Spinal cord (tissue), 10 donors: ENCODE results near the gene UNG. TPM values are rescaled to one million over a fixed set of nuclear protein-coding genes. Genes with fewer than 3 reads are reported as not detected.
A peak's percentile ranks its signal among the peaks of the same experiment; 100 is the strongest.

ENCODE experiments used
- DNase-seq, 6 donors: peaks; one replicate each; pipeline versions ENCODE4 v3.0.0 to v3.0.0-alpha.2; 2013 to 2015; ENCODE audit warnings: low spot score in 6 of 6, low read depth in 4 of 6
- H3K27ac ChIP-seq: one replicate; pipeline ENCODE4 v1.5.1; 2013; ENCODE audit warnings: low read depth, low read length, control low read depth
- H3K27me3 ChIP-seq: one replicate; pipeline ENCODE4 v1.6.1; 2013; ENCODE audit warnings: low read length; ENCODE audit not compliant: control insufficient read depth, insufficient read depth
- H3K36me3 ChIP-seq: one replicate; pipeline ENCODE4 v1.6.1; 2013; ENCODE audit warnings: low read length; ENCODE audit not compliant: control insufficient read depth, insufficient read depth
- H3K4me1 ChIP-seq: one replicate; pipeline ENCODE4 v1.6.1; 2013; ENCODE audit warnings: low read length; ENCODE audit not compliant: control insufficient read depth, insufficient read depth
- H3K4me3 ChIP-seq: one replicate; pipeline ENCODE4 v1.5.1; 2013; ENCODE audit warnings: low read depth, low read length, control low read depth
- H3K9me3 ChIP-seq: one replicate; pipeline ENCODE4 v1.6.1; 2013; ENCODE audit warnings: low read length; ENCODE audit not compliant: control insufficient read depth, insufficient read depth
- WGBS: methylation state at CpG from one replicate; pipeline ENCODE4 v1.1.5; 2013; ENCODE audit warnings: missing lambda C conversion rate; ENCODE audit not compliant: insufficient coverage; 5-methylcytosine and 5-hydroxymethylcytosine counted together
- polyA plus RNA-seq, 2 donors: library from polyadenylated mRNA; unstranded; fragments of 120-200 nt; gene quantifications; one replicate each; pipeline ENCODE4 v1.2.1, GENCODE V29; 2013; ENCODE audit not compliant: insufficient read length in 2 of 2
- total RNA-seq, 2 donors: library from RNA; depleted of rRNA in 1 of 2; stranded (reverse); fragments of 120-200 nt in 1 of 2; fragments of >200 nt in 1 of 2; gene quantifications; one replicate each; pipeline versions ENCODE4 v1.2.3 to v1.2.4, GENCODE V29; 2013 to 2014
- donor health status: healthy.

Gene UNG
- total and polyA plus RNA-seq, 4 donors: 19.4 to 30.9 (median 29.7) TPM

GRCh38 chr12:109056891-109057290, 40.5 kb upstream of the UNG start:
- no peak overlapping the region for H3K27ac ChIP-seq
- no peak for DNase-seq
- WGBS: no CpG with 5 or more reads among the region's 3 CpGs
- no peak overlapping the region for H3K4me3 ChIP-seq
- no peaks in the 10 kb centered on the region for H3K9me3 ChIP-seq
- peaks cover 14% of the 10 kb centered on the region for H3K4me1 ChIP-seq
- H3K27me3 ChIP-seq: no peaks in the 10 kb centered on the region
- peaks cover 14% of the 10 kb centered on the region for H3K36me3 ChIP-seq

GRCh38 chr12:109057376-109057775, 40.0 kb upstream of the UNG start:
- no peak overlapping the region for H3K27ac ChIP-seq

GRCh38 chr12:109058773-109059172, 38.6 kb upstream of the UNG start:
- H3K4me3 ChIP-seq: no peak overlapping the region
- H3K36me3 ChIP-seq: peaks cover 18% of the 10 kb centered on the region
- no peak for DNase-seq
- H3K27me3 ChIP-seq: no peaks in the 10 kb centered on the region
- H3K27ac ChIP-seq: no peak overlapping the region
- H3K9me3 ChIP-seq: no peaks in the 10 kb centered on the region
- WGBS: 100% methylated on average over 1 of the region's 6 CpGs
- no peaks in the 10 kb centered on the region for H3K4me1 ChIP-seq

More at GRCh38 chr12:109057376-109057775, 40.0 kb upstream of the UNG start:
- peaks cover 11% of the 10 kb centered on the region for H3K4me1 ChIP-seq
- no peak for DNase-seq
- 100% methylated on average over 1 of the region's 1 CpG for WGBS
- H3K4me3 ChIP-seq: no peak overlapping the region
- no peaks in the 10 kb centered on the region for H3K27me3 ChIP-seq
- peaks cover 14% of the 10 kb centered on the region for H3K36me3 ChIP-seq
- no peaks in the 10 kb centered on the region for H3K9me3 ChIP-seq

- Histone ChIP-seq H3K4me1 (no peaks in the 10 kb centered on the region), H3K4me3 (no peak overlapping the region), H3K27ac (no peak overlapping the region), H3K9me3 (no peaks in the 10 kb centered on the region), H3K36me3 (peaks cover 23% of the 10 kb centered on the region), H3K27me3 (no peaks in the 10 kb centered on the region)
- WGBS: 100% methylated on average over 1 of the region's 3 CpGs
- no peak for DNase-seq
These were observed 33.3 kb upstream of the UNG start for GRCh38 chr12:109064143-109064542.

- WGBS: 60% methylated on average over 1 of the region's 5 CpGs
- Histone ChIP-seq H3K4me3 (no peak overlapping the region), H3K27ac (no peak overlapping the region), H3K36me3 (peaks cover 29% of the 10 kb centered on the region), H3K9me3 (no peaks in the 10 kb centered on the region), H3K27me3 (no peaks in the 10 kb centered on the region), H3K4me1 (no peaks in the 10 kb centered on the region)
- no peak for DNase-seq
These were observed 32.1 kb upstream of the UNG start for GRCh38 chr12:109065154-109065852.

GRCh38 chr12:109065853-109066193, 31.6 kb upstream of the UNG start:
- Histone ChIP-seq H3K4me1 (no peaks in the 10 kb centered on the region), H3K27me3 (no peaks in the 10 kb centered on the region), H3K36me3 (peaks cover 32% of the 10 kb centered on the region), H3K4me3 (no peak overlapping the region), H3K27ac (no peak overlapping the region), H3K9me3 (no peaks in the 10 kb centered on the region)
- DNase-seq: no peak
- no CpG with 5 or more reads among the region's 1 CpG for WGBS

GRCh38 chr12:109069307-109070271, 27.8 kb upstream of the UNG start:
- 43% methylated on average over 17 of the region's 17 CpGs for WGBS
- peaks cover 35% of the 10 kb centered on the region for H3K36me3 ChIP-seq
- H3K4me1 ChIP-seq: no peaks in the 10 kb centered on the region
- peak in 1 of 6 donors; percentile 37 for DNase-seq
- H3K27me3 ChIP-seq: no peaks in the 10 kb centered on the region
- H3K27ac ChIP-seq: no peak overlapping the region
- H3K4me3 ChIP-seq: no peak overlapping the region
- peaks cover under 1% of the 10 kb centered on the region for H3K9me3 ChIP-seq

GRCh38 chr12:109074866-109075265, 22.5 kb upstream of the UNG start:
- Histone ChIP-seq H3K27ac (no peak overlapping the region), H3K27me3 (no peaks in the 10 kb centered on the region), H3K4me1 (no peaks in the 10 kb centered on the region), H3K36me3 (peaks cover 35% of the 10 kb centered on the region), H3K9me3 (peaks cover 2% of the 10 kb centered on the region), H3K4me3 (no peak overlapping the region)
- DNase-seq: no peak

- H3K36me3 ChIP-seq: peaks cover 43% of the 10 kb centered on the region
- 98% methylated on average over 12 of the region's 14 CpGs for WGBS
- H3K4me3 ChIP-seq: no peak overlapping the region
- H3K9me3 ChIP-seq: no peaks in the 10 kb centered on the region
- no peak overlapping the region for H3K27ac ChIP-seq
- no peaks in the 10 kb centered on the region for H3K4me1 ChIP-seq
- H3K27me3 ChIP-seq: no peaks in the 10 kb centered on the region
- no peak for DNase-seq
These were observed 14.6 kb upstream of the UNG start for GRCh38 chr12:109082751-109083150.
